ENCODE results near the gene SLC16A10. TPM values are rescaled to one million over a fixed set of nuclear protein-coding genes. Genes with fewer than 3 reads are reported as not detected.

SLC16A10 gene
- total RNA-seq, 4 donors from 2014 or later: 35.6 to 50.9 (median 43.9) TPM

DNA sequence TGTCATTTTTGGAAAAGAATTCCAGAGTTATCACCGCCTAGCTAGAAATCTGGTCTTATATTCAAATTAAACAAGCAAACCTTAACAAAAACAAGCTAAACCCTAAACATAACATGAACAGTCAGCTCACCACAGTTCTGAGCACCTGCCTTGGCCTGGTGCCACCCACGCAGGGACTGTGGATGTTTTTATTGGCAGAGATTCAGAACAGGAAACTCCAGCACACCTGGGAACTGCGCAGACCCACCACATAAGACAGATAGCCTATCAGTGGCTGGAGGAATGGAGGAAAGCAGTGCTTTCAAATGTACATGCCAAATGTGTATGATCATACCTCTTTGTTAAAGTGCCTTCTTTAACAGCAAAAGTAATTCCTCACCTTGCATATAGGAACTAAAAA, 8.9 kb downstream of the SLC16A10 start:
- intact Hi-C loops (cut with DNase I; ENCODE audit: low total_unique reads): no loop called here
- no peak for DNase-seq (ENCODE audit: low spot score in 2 of 2)
- WGBS, 2 donors: 34 to 52% methylated on average over 3 of the region's 3 CpGs
- no peak for TF ChIP-seq POLR2A (IDR thresholded peaks at IDR 0.05)
- TF ChIP-seq, protein P1, sequence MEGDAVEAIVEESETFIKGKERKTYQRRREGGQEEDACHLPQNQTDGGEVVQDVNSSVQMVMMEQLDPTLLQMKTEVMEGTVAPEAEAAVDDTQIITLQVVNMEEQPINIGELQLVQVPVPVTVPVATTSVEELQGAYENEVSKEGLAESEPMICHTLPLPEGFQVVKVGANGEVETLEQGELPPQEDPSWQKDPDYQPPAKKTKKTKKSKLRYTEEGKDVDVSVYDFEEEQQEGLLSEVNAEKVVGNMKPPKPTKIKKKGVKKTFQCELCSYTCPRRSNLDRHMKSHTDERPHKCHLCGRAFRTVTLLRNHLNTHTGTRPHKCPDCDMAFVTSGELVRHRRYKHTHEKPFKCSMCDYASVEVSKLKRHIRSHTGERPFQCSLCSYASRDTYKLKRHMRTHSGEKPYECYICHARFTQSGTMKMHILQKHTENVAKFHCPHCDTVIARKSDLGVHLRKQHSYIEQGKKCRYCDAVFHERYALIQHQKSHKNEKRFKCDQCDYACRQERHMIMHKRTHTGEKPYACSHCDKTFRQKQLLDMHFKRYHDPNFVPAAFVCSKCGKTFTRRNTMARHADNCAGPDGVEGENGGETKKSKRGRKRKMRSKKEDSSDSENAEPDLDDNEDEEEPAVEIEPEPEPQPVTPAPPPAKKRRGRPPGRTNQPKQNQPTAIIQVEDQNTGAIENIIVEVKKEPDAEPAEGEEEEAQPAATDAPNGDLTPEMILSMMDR (IDR thresholded peaks at IDR 0.05): no peak
- no peak overlapping the region for H3K4me3 ChIP-seq (ENCODE audit: low read depth, poor library complexity, severe bottlenecking)

DNA sequence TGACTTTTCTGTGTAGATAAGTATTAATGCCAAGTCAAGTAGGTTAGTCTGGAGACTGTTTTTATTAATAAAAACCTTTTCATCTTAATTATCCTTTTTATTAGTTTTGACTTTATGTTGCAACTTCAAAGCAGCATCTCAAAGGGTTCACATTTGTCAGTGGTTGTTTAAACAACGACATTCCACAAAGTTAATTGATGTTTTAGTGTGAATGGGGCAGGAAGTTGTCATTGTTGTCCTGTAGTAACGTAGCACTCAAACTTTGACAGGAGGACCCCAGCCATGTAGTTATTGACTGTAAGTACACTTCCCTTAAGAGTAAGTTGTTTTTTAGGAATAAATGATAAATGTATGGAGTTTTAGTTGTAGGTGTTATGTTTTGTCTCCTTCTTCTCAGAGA, 11.3 kb downstream of the SLC16A10 start:
- 51 to 59% methylated on average over 2 of the region's 2 CpGs for WGBS, 2 donors

DNA sequence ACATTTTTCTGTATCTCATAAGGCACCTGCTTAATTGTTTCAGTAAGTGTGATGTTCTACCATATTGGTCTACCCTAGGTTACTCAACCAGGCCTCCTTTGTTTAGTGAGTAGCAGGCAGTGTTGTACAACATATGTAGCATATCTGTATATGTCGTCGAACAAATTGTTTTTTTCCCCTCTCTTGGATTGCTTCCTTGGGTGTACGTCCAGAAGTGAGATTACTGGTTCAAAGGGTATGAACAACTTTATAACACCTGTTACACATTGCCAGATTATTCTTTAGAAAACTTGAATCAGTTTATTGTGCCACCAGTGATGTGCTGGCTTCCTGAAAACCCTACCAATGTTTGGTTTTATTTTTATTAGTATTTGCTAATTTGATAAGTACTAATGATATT, 14.7 kb downstream of the SLC16A10 start:
- no peak for DNase-seq (ENCODE audit: low spot score in 2 of 2)
- H3K4me3 ChIP-seq (ENCODE audit: low read depth, poor library complexity, severe bottlenecking): no peak overlapping the region
- 87 to 91% methylated on average over 3 of the region's 3 CpGs for WGBS, 2 donors
- TF ChIP-seq, protein P1 (IDR thresholded peaks at IDR 0.05): no peak
- no peak for TF ChIP-seq POLR2A (IDR thresholded peaks at IDR 0.05)
- intact Hi-C loops (cut with DNase I; ENCODE audit: low total_unique reads): no loop called here

More for the DNA sequence above, 11.3 kb downstream of the SLC16A10 start:
- H3K4me3 ChIP-seq (ENCODE audit: low read depth, poor library complexity, severe bottlenecking): no peak overlapping the region
- intact Hi-C loops (cut with DNase I; ENCODE audit: low total_unique reads): no loop called here
- TF ChIP-seq, protein P1 (IDR thresholded peaks at IDR 0.05): no peak
- no peak for TF ChIP-seq POLR2A (IDR thresholded peaks at IDR 0.05)
- DNase-seq (ENCODE audit: low spot score in 2 of 2): no peak

DNA sequence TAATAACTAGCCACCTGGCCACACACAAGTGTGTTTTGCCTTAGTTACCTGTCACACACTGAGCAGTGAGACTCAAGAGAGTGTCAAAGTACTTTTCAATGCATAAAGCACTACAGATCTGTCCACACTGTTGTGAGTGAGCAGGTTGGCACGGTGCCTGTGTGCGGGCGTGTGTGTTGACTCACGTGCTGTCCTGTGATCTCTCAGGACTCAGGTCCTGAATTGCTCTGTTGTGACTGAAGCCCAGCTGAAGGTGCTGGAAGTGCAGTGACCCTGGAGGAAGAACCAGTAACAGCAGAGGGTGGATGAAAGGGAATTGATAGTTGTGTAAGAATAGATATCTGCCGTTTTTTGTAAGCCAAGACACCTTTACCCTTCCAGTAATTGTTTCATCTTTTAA, 18.3 kb downstream of the SLC16A10 start:
- peak; percentile 66 to 88 for DNase-seq (ENCODE audit: low spot score in 2 of 2)
- no peak overlapping the region for H3K4me3 ChIP-seq (ENCODE audit: low read depth, poor library complexity, severe bottlenecking)
- no peak for TF ChIP-seq POLR2A (IDR thresholded peaks at IDR 0.05)
- TF ChIP-seq, protein P1 (IDR thresholded peaks at IDR 0.05): no peak
- intact Hi-C loops (cut with DNase I; ENCODE audit: low total_unique reads): no loop called here
- 11 to 27% methylated on average over 5 of the region's 5 CpGs for WGBS, 2 donors

DNA sequence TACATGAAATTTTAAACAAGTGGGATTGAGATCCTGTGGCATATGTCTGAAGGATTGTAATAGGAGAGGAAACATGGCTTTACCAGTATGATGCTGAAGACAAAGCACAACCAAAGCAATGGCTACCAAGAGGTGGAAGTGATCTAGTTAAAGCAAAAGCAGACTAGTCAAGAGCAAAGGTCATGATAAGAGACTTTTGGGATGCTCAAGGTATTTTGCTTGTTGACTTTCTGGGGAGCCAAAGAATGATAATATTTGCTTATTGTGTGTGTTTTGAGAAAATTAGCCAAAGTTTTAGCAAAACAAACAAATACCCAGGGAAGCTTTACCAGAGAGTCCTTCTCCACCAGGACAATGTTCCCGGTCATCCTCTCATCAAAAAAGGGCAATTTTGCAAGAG, 20.3 kb downstream of the SLC16A10 start:
- intact Hi-C loops (cut with DNase I; ENCODE audit: low total_unique reads): no loop called here
- no peak overlapping the region for H3K4me3 ChIP-seq (ENCODE audit: low read depth, poor library complexity, severe bottlenecking)
- DNase-seq (ENCODE audit: low spot score in 2 of 2): no peak
- no peak for TF ChIP-seq POLR2A (IDR thresholded peaks at IDR 0.05)
- TF ChIP-seq, protein P1 (IDR thresholded peaks at IDR 0.05): no peak
- WGBS, 2 donors: 94% methylated on average over 1 of the region's 1 CpG

DNA sequence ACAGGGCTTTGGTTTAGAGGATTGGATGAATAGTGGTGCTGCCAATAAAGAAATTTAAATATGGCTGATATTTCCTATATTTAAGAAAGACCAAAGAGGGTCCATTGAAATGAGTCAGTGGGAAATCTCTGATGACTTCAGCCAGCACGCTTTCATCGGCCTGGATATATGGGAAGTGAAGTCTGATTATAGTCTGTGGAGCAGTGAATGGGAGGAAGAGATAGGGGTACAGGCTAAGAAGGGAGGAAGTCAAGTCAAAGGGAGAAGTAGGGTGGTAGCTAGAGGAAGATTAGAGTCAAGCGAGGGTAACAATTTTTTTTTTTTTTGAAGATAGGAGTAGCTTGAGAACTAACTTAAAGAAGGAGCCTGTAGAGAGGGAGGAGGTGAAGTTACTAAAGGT, 22.7 kb downstream of the SLC16A10 start:
- H3K4me3 ChIP-seq (ENCODE audit: low read depth, poor library complexity, severe bottlenecking): no peak overlapping the region
- DNase-seq (ENCODE audit: low spot score in 2 of 2): no peak
- intact Hi-C loops (cut with DNase I; ENCODE audit: low total_unique reads): no loop called here
- 85 to 88% methylated on average over 3 of the region's 3 CpGs for WGBS, 2 donors
- TF ChIP-seq POLR2A (IDR thresholded peaks at IDR 0.05): no peak
- TF ChIP-seq, protein P1 (IDR thresholded peaks at IDR 0.05): no peak

All from lower leg skin (tissue), 4 donors.